ENCODE data around the gene SERP2. TPM values are rescaled to one million over a fixed set of nuclear protein-coding genes. Genes with fewer than 3 reads are reported as not detected.

Gene SERP2
- total and polyA plus RNA-seq, 10 of the 15 experiments (the other 5 are each of a cell fraction or from before 2014, with no cell fraction given) = not detected

DNA sequence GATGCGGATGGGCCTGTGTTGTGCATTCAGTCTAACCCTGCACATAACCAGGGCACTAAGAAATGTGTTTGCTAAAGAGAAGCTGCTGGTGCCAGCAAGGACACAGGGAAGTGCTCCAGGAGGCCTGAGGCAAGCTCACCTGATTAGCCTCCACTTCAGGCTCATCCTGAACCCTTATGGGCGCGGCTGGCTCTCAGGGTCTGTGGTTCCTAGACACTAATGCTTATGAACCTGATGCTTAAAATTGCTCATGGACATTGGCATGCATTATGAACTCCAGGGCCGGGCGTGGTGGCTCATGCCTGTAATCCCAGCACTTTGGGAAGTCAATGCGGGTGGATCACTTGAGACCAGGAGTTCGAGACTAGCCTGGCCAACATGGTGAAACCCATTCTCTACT, 34.3 kb downstream of the SERP2 start:
- H3K36me3 ChIP-seq (ENCODE audit: control insufficient read depth in 2 of 2, insufficient read depth in 2 of 2, low read length in 1 of 2) = no peaks in the 10 kb centered on the region
- H3K9me3 ChIP-seq (replicated peaks; ENCODE audit: control insufficient read depth, insufficient read depth, low read length) = no peaks in the 10 kb centered on the region
- no peak for DNase-seq (ENCODE audit: low read depth, low spot score)
- BruUV-seq (replicated peaks) = no TSS peak
- no peak overlapping the region for H2AFZ ChIP-seq (ENCODE audit: control insufficient read depth, low read depth, low read length)
- no peak overlapping the region for H3K4me3 ChIP-seq
- ChIA-PET SMC1A (ENCODE audit: uncharacterized antibody, unreplicated experiment) (no interaction called here), POLR2A (no interaction called here), RAD21 (ENCODE audit: unreplicated experiment) (no interaction called here), CTCF (no interaction called here)
- peaks cover 0 to 4% of the 10 kb centered on the region in 2 experiments; a peak in 2 of 4 replicates for H3K27me3 ChIP-seq (replicated peaks in 1 of 2; ENCODE audit: control insufficient read depth in 2 of 2, insufficient read depth in 2 of 2, low read length in 1 of 2)
- no peak overlapping the region for H3K4me2 ChIP-seq (ENCODE audit: control insufficient read depth, insufficient read depth)
- H3K79me2 ChIP-seq (ENCODE audit: control insufficient read depth, insufficient read depth, low read length) = no peaks in the 10 kb centered on the region
- TF ChIP-seq ESRRA (IDR thresholded peaks at IDR 0.05; ENCODE audit: low read length) = no peak
- TF ChIP-seq JUND (IDR thresholded peaks at IDR 0.05; ENCODE audit: low read depth, low read length) = no peak
- H3K4me1 ChIP-seq (ENCODE audit: control insufficient read depth, insufficient read depth, low read length) = no peaks in the 10 kb centered on the region
- H3K9ac ChIP-seq (ENCODE audit: control insufficient read depth, insufficient read depth, low read length) = no peak overlapping the region
- no peaks in the 10 kb centered on the region; the same call in 1 of the 2 replicates for H4K20me1 ChIP-seq (ENCODE audit: control insufficient read depth, insufficient read depth)
- FAIRE-seq = no peak
- in situ Hi-C loops (cut with MboI) (no loop called here), intact Hi-C loops (cut with micrococcal nuclease; ENCODE audit: unreplicated experiment) (no loop called here)
- WGBS (ENCODE audit: insufficient coverage, insufficient replicate concordance, low lambda C conversion rate, missing lambda C conversion rate) = 39% methylated on average over 7 of the region's 7 CpGs
- H3K27ac ChIP-seq (ENCODE audit: control insufficient read depth, insufficient read depth) = no peak overlapping the region
- ATAC-seq = no peak

DNA sequence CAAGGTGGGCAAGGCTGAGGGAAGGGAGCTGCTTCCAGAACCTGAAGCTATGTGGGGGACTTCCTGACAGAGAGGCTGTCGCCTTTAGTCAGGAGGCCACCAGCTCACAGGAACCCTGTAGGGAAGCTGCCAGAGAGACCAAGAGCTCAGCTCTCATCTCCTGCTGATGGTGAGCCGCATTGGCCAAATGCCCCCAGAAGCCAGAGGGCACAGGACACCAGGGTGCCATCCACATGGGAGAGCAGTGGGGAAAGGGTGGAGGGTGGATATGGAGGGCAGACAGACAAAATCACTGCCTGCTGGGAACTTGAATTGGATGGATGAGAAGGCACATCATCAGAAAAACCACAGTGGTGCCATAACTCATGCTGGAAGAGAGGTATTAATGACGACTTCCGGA, 36.0 kb downstream of the SERP2 start:
- Histone ChIP-seq H3K9ac (ENCODE audit: control insufficient read depth, insufficient read depth, low read length) (no peak overlapping the region), H2AFZ (ENCODE audit: control insufficient read depth, low read depth, low read length) (no peak overlapping the region), H4K20me1 (ENCODE audit: control insufficient read depth, insufficient read depth) (no peaks in the 10 kb centered on the region; the same call in 1 of the 2 replicates), H3K36me3 (ENCODE audit: control insufficient read depth in 2 of 2, insufficient read depth in 2 of 2, low read length in 1 of 2) (no peaks in the 10 kb centered on the region), H3K4me3 (no peak overlapping the region), H3K4me1 (ENCODE audit: control insufficient read depth, insufficient read depth, low read length) (no peaks in the 10 kb centered on the region), H3K79me2 (ENCODE audit: control insufficient read depth, insufficient read depth, low read length) (no peaks in the 10 kb centered on the region), H3K27me3 (replicated peaks in 1 of 2; ENCODE audit: control insufficient read depth in 2 of 2, insufficient read depth in 2 of 2, low read length in 1 of 2) (peaks cover 0 to 1% of the 10 kb centered on the region in 2 experiments; a peak in 2 of 4 replicates), H3K27ac (ENCODE audit: control insufficient read depth, insufficient read depth) (no peak overlapping the region), H3K4me2 (ENCODE audit: control insufficient read depth, insufficient read depth) (no peak overlapping the region), H3K9me3 (replicated peaks; ENCODE audit: control insufficient read depth, insufficient read depth, low read length) (no peaks in the 10 kb centered on the region)
- WGBS (ENCODE audit: insufficient coverage, insufficient replicate concordance, low lambda C conversion rate, missing lambda C conversion rate) = 58% methylated on average over 4 of the region's 4 CpGs
- DNase-seq (ENCODE audit: low read depth, low spot score) (no peak), FAIRE-seq (no peak), ATAC-seq (no peak)
- ChIA-PET POLR2A (no interaction called here), CTCF (no interaction called here), RAD21 (ENCODE audit: unreplicated experiment) (no interaction called here), SMC1A (ENCODE audit: uncharacterized antibody, unreplicated experiment) (no interaction called here)
- no TSS peak for BruUV-seq (replicated peaks)
- in situ Hi-C loops (cut with MboI) = no loop called here
- TF ChIP-seq NRF1 (conservative IDR thresholded peaks at IDR 0.05; ENCODE audit: low read depth, low read length) = no peak
- no peak for TF ChIP-seq CHD4 (IDR thresholded peaks at IDR 0.05)
- no peak for TF ChIP-seq IKZF2 (IDR thresholded peaks at IDR 0.05)
- no peak for TF ChIP-seq TBL1XR1 (IDR thresholded peaks at IDR 0.05; ENCODE audit: low read depth, low read length)
- no peak for TF ChIP-seq KAT2A (conservative IDR thresholded peaks at IDR 0.05; ENCODE audit: control insufficient read depth, low read depth, low read length)
- TF ChIP-seq RUNX3 (IDR thresholded peaks at IDR 0.05; ENCODE audit: low read length) = no peak
- TF ChIP-seq, protein P1, sequence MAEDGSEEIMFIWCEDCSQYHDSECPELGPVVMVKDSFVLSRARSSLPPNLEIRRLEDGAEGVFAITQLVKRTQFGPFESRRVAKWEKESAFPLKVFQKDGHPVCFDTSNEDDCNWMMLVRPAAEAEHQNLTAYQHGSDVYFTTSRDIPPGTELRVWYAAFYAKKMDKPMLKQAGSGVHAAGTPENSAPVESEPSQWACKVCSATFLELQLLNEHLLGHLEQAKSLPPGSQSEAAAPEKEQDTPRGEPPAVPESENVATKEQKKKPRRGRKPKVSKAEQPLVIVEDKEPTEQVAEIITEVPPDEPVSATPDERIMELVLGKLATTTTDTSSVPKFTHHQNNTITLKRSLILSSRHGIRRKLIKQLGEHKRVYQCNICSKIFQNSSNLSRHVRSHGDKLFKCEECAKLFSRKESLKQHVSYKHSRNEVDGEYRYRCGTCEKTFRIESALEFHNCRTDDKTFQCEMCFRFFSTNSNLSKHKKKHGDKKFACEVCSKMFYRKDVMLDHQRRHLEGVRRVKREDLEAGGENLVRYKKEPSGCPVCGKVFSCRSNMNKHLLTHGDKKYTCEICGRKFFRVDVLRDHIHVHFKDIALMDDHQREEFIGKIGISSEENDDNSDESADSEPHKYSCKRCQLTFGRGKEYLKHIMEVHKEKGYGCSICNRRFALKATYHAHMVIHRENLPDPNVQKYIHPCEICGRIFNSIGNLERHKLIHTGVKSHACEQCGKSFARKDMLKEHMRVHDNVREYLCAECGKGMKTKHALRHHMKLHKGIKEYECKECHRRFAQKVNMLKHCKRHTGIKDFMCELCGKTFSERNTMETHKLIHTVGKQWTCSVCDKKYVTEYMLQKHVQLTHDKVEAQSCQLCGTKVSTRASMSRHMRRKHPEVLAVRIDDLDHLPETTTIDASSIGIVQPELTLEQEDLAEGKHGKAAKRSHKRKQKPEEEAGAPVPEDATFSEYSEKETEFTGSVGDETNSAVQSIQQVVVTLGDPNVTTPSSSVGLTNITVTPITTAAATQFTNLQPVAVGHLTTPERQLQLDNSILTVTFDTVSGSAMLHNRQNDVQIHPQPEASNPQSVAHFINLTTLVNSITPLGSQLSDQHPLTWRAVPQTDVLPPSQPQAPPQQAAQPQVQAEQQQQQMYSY (CRISPR knock-in tag; IDR thresholded peaks at IDR 0.05) = no peak
- TF ChIP-seq CHD2 (IDR thresholded peaks at IDR 0.05; ENCODE audit: borderline replicate concordance, low read depth, low read length) = no peak
- TF ChIP-seq, protein P2, sequence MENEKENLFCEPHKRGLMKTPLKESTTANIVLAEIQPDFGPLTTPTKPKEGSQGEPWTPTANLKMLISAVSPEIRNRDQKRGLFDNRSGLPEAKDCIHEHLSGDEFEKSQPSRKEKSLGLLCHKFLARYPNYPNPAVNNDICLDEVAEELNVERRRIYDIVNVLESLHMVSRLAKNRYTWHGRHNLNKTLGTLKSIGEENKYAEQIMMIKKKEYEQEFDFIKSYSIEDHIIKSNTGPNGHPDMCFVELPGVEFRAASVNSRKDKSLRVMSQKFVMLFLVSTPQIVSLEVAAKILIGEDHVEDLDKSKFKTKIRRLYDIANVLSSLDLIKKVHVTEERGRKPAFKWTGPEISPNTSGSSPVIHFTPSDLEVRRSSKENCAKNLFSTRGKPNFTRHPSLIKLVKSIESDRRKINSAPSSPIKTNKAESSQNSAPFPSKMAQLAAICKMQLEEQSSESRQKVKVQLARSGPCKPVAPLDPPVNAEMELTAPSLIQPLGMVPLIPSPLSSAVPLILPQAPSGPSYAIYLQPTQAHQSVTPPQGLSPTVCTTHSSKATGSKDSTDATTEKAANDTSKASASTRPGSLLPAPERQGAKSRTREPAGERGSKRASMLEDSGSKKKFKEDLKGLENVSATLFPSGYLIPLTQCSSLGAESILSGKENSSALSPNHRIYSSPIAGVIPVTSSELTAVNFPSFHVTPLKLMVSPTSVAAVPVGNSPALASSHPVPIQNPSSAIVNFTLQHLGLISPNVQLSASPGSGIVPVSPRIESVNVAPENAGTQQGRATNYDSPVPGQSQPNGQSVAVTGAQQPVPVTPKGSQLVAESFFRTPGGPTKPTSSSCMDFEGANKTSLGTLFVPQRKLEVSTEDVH (IDR thresholded peaks at IDR 0.05; ENCODE audit: low read depth, partially characterized antibody) = no peak
- no peak for TF ChIP-seq SMAD5 (IDR thresholded peaks at IDR 0.05; ENCODE audit: low read depth)
- no peak for TF ChIP-seq ASH2L (IDR thresholded peaks at IDR 0.05; ENCODE audit: borderline replicate concordance, low read depth)
- intact Hi-C loops (cut with micrococcal nuclease; ENCODE audit: unreplicated experiment) = no loop called here

Data from GM12878 (cell line).